HG02588 (cell line): ENCODE measurements around the gene GANAB.
"Not testable (repeated sequence)": the region's sequence is repeated elsewhere in the genome, so short reads cannot be mapped to it uniquely, and the experiment has no call there.

Experiments
- ATAC-seq: cut with Tn5 transposase; IDR thresholded peaks from one replicate; pipeline ENCODE4 v1.9.1; 2021; ENCODE audit warnings: mild to moderate bottlenecking, moderate library complexity; ENCODE audit not compliant: unreplicated experiment

GANAB gene

DNA sequence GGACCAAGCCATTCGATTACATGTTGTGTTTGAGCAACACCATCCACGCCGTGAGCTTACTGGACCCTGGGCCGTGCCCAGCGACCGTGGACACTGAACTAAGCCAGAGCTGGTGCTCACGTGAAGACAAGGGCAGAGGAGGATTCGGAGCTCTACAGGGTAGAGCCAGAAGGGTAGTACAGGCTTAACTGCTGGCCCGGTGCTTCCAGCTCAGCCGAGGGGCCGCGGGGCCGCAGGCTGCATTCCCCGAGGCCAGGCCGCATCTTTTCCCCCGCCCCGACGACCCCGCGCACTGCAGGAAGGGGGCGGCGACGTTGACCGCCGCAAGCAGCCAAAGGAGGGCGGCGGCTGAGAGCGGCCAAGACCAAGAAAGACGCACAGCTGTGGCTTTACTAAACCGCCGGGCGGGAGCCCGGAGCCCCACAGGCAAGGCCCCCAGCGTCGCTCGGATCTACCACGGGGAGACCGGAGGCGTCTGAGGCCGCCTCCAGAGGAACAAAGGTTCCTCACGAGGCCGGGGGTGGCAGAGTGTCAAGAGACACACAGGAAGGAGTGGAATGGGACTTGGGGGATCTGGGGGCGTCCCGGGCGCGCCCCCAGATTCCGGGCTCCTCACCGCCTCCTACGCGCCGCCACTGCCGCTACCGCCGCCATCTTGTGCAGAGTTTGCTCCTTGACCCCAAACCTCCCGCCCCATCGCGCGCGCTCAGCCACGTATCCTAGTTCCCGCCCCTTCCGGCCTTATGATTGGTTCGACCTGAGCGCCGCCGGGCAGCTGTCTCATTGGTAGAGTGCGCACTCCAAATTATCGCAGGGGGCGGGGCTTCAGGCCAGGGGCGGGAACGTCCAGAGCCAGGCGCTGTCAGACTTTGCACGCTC is at the start of gene GANAB:
TSS of gene GANAB (minus strand) at position 668 of the 879 bp plus-strand sequence. CDS start at position 654, 14 bp downstream.
- peak; percentile 83 for ATAC-seq

DNA sequence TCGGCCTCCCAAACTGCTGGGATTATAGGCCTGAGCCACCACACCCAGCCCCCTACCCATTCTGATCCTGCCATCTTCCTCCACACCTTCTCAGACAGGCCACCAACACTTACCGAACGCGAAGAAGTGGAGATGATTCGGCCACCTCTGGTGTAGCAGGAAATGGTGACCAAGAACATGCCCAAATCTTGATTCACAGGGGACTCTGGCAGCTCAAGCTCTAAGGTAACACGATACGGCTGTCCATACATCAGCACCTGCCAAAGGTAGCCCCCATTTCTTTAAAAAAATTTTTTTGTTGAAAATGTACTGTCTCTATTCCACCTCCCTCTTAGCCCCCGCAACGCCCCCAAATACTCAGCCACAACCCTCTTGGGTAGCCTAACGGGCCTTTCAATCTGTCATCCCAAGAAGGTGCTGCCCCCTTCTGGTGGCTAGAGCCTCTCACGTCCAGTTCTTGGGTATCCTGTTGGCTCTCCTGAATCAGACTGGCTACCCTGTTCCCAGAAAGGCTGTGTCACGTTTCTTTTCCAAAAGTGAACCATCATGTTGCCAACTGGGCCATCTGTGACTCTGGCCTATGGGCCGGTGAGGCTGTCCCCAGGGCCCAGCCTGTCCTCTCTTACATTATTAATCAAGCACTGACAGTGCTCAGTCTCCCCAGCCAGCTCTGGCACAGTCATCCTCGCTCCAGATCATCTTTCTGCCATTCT is 48.2 kb upstream of the GANAB start:
- no peak for ATAC-seq

DNA sequence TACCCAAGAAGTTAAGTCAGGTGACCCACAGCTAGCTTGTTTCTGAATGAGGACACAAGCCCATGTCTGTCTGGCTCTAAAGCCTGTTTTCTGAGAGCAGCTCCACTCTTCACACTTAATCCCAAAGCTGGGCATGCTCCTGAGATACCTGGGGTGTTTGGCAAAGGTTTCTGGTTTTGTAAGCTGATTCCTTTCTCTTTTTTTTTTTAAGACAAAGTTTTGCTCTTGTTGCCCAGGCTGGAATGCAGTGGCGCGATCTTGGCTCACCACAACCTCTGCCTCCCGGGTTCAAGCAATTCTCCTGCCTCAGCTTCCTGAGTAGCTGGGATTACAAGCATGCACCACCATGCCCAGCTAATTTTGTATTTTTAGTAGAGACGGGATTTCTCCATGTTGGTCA is 47.2 kb upstream of the GANAB start:
- ATAC-seq = not testable (repeated sequence)

DNA sequence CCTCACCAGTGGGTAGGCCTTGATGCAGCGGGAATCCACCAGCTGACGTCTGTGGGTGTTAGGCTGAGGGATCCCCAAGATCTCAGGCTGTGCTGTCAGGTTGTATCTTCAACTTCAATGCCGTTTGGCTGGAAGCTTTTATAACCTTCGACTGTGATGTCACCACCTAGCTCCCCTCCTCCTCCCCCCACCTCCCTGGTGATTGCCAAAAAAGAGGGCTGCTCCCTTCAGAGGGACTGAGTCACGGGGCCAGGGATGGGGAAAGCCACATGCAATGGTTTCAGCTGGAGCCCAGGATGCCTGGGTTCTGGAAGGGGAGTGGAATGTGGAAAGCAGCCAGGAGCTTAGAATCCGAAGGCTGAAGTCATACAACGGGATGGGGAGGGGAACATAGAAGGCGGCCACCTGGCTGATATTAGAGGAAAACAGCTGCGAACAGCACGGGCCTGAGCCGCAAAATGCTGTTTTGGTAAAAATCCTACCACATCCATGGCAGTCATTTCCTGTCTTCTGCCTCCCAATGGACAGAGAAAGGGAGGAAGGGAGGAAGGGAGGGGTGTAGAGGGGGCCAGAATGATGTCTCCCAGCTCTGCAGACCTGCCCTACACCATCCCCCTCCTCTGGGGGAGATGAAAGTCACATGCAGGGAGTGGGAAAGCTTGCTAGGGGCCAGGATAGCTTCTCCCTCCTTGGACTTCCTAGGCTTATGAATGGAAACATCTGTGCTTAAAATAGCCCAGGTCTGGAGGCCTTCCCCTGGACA is 43.2 kb upstream of the GANAB start, which contains the start of gene LRRN4CL:
TSS of gene LRRN4CL (minus strand) at position 110 of the 763 bp plus-strand sequence. CDS start 1,022 bp downstream, outside the sequence.
- no peak for ATAC-seq

DNA sequence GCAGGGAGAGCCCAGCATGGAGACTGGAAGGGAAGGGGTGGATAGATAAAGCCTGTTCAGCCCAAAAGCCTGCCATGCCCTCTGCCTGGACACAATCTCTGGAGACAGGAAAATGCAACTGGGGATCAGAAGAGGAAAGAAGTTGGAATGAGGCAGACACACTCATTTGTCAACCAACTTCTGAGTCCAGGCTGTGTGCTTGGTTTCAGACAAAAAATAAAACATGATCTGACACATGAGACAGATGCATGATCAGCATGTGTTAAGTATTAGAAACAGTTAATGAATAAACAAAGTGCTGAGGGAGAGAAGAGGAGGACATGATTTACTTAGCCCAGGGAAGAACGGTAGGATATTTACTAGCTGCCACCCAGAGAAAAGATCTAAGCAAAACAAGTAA is 42.1 kb upstream of the GANAB start:
- ATAC-seq = no peak

DNA sequence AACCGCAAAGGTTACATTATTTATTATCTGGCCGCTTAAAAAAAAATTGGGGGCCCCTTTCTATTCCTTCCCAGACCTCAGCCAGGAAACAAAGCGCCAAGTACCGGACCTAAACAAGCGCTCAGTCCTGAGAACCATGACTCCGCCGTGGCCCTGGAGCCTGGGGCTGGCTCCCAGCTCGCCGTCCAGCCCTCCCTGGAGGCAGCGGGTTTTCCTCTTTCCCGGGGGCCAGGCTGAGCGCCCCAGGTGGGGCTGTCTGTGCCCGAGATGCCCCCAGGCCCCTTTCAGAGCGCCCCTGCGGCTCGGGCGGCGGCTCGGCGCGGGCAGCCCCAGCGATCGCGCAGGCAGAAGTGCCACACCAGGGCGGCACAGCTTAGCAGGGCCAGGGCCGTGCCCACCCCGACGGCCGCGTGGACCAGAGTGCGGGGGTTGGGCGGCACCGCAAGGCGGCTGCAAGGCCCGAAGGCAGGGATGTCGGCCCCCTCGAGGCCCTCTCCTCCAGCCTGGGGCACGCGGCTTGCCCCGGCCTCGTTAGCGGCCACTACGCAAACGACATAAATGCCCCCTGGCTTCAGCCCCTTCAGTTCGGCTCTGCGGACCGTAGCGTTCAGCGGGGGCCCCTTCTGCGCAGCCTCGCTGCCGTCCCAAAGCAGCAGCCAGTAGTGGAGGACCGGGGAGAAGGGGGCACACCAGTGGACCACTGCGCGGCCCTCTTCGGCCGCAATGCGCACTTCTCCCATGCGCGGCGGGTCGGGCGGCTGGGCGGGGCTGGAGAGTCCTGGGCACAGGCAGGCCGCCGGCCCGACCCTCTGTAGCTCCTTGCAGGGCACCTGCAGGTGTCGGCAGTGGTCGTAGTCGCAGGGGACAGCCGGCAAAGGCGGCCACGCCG is 41.3 kb upstream of the GANAB start:
- ATAC-seq = no peak

DNA sequence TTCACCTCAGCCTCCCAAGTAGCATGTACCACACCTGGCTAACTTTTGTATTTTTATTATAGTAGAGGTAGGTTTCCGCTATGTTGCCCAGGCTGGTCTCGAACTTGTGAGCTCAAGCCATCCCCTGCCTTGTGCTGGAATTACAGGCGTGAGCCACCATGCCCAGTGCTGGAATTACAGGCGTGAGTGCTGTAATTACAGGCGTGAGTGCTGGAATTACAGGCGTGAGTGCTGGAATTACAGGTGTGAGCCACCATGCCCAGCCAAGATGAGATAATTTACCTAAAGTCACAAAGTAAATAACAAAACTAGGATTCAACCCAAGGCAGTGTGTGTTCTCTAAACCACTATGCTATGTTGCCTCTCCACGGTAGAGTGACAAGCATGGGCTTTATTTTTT is 36.1 kb upstream of the GANAB start:
- ATAC-seq = no peak

DNA sequence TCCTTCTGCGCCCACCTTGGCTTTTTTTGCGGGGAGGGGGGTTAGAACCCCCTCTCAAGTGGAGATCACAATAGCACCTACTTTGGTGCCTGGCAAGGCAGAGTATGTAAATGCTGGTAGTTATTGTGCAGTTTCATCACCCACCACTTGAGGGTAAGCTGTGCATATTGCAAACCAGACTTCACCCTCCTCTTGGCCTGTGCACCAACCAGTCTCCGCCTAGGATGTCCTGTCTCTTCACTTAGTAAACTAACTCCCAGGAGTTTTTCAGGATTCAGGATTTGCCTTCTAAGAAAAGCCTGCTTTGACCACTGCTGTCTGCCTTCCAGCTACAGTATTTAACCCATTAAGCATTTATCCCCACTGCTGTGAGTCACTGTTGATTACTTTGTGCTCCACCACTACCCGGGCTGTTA is 34.4 kb upstream of the GANAB start:
- no peak for ATAC-seq

DNA sequence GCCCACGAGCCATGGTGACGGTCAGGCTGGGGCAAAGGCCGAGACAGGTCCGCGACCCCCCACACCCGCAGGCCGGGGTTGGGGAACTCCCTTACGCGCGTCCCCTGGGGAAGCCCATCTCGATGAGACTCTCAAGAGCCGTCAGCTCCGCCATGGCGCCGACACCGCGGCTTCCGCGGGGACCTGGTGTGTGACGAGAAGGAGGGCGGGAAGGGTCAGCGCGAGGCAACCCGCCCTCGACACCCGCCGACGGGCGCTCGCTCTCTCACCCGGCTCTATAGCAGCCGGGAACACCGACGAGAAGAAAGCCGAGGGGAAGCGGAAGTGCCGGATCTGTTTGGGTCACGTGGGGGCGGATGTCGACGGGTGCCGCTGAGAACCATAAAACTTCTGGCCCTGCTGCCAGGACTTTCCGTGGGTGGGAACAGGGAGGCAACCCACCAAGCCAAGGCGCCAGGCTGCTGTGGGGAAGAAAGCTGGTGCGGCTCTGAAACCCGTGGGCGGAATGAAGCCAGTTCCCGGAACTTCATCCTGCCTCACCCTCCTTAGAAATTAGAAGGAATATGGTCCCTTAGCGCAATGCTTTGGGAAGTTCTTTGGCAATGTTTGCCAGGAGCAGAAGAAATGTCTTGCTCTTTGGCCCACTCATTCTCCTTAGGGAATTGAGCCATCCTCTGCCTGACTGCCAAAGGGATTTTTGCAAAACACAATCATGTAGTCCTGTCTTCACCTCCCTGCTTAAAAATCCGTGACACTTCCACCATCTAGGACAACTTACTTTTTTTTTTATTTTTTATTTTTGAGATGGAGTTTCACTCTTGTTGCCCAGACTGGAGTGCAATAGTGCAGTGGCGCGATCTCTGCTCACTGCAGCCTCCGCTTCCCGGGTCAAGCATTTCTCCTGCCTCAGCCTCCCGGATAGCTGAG is 32.6 kb upstream of the GANAB start, which contains the start of gene UBXN1:
TSS of gene UBXN1 (minus strand) at position 304 of the 927 bp plus-strand sequence. CDS start at position 154, 150 bp downstream.
- peak; percentile 68 for ATAC-seq

DNA sequence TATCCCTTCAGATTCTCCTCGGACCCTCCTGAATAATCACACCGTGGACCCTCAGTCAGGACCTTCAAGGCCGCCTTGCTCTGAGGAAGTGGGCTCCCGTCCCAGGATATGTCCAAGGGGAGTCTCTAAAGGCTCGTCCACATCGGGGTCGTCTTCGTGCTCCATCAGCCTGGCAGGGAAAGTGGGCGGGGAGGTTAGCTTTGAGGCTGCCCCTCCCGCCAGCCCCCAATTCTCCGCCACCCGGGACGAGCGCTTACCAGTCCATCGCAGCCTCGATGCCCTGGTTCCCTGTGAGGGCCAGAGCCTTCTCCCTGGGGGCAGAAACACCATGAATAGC is 32.0 kb upstream of the GANAB start:
- ATAC-seq = no peak

DNA sequence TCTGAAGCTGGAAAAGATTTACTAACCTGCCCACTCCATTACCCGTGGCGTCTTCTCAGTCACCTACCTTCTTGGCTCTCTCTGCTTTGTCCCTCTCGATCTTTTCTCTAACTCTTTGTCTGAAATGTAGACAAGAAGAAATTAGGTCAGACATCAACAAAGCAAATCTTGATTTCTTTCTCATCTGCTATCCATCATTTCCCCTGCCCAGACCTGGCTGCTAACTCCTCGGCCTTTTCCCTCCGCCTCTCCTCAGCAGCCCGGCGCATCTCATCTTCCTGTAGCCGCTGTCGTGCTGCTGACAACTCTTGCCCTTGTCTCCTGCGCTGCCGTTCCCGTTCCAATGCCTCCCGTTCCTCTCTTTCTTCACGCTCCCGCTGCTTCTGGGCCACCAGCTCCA is 31.3 kb upstream of the GANAB start:
- no peak for ATAC-seq

DNA sequence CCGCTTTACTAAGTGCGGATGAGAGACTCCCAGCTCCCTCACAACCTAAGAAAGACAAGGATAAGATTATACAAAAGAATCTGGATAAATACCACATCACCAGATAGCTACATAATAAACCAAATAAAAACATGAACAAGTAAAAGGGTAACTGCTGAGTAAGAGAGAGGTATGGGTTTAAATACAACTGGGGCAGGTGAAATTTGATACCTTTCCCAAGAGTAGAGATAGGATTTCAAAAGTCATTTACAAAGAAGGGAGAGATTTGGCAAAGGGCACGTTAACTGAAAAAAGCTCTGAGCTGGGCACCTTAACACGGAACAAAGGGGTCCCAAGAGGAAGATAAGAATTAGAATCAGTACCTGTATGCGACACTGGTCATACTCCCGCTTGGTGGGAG is 30.7 kb upstream of the GANAB start:
- ATAC-seq = no peak

DNA sequence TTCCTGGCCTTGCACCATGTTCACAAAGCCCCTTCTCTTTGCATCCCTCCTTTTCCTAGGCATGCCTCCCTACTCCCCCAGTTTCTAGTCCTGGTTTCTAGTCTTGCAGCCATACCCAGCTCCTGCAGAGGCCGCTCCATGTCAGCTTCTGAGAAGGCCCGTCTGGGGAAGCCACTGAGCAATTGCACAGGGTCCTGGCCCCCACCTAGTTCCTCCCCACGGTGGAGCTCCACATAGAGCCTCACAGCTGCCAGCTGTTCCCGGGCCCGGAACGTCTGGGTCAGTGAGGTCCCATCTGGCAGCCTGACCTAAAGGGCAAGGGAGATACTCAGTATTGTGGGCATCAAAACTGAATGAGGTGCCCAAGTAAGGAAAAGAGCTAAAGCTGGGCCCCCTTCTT is 30.3 kb upstream of the GANAB start:
- ATAC-seq = no peak

DNA sequence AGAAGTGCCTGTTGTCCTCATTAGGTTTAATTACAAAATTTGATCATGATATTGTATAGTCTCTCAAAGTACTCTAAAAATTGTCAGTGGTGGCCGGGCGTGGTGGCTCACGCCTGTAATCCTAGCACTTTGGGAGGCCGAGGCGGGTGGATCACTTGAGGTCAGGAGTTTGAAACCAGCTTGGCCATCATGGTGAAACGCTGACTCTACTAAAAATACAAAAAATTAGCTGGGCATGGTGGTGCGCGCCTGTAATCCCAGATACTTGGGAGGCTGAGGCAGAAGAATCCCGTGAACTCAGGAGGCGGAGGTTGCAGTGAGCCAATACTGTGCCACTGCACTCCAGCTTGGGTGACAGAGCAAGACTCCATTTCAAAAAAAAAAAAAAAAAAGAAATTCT is 29.0 kb upstream of the GANAB start:
- ATAC-seq = not testable (repeated sequence)

DNA sequence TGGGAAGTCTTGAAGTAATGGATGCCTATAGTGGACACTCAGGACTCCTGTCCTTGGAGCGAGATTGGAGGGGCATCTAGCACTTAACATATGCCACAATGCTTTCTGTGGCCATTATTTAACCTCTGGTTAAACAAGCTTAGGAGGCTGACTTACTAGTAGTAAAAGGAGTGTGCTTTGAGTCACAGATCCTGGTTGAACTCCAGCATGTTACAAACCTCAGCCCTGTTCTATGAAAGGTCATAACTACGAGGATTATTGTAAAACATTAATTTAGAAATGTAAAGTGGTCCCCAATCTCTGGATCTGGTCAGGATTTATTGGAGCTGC is 26.7 kb upstream of the GANAB start:
- no peak for ATAC-seq

DNA sequence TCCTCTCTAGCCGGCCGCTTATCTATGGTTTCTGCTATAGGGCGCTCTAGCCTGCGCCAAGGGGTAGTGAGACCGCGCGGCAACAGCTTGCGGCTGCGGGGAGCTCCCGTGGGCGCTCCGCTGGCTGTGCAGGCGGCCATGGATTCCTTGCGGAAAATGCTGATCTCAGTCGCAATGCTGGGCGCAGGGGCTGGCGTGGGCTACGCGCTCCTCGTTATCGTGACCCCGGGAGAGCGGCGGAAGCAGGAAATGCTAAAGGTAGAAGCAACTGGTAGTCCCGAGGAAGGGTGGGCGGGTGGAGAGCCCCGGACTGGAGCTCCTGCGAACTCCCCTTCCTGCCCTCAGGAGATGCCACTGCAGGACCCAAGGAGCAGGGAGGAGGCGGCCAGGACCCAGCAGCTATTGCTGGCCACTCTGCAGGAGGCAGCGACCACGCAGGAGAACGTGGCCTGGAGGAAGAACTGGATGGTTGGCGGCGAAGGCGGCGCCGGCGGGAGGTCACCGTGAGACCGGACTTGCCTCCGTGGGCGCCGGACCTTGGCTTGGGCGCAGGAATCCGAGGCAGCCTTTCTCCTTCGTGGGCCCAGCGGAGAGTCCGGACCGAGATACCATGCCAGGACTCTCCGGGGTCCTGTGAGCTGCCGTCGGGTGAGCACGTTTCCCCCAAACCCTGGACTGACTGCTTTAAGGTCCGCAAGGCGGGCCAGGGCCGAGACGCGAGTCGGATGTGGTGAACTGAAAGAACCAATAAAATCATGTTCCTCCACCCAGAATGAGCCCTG is 25.4 kb upstream of the GANAB start, which contains the start of the genes LBHD1 and UQCC3:
TSS of gene LBHD1 (minus strand) at position 660 of the 782 bp plus-strand sequence. CDS start 2,236 bp downstream, outside the sequence.
TSS of gene UQCC3 (plus strand) at position 66 of the 782 bp plus-strand sequence. CDS start at position 139, 73 bp downstream.
- peak; percentile 47 for ATAC-seq

DNA sequence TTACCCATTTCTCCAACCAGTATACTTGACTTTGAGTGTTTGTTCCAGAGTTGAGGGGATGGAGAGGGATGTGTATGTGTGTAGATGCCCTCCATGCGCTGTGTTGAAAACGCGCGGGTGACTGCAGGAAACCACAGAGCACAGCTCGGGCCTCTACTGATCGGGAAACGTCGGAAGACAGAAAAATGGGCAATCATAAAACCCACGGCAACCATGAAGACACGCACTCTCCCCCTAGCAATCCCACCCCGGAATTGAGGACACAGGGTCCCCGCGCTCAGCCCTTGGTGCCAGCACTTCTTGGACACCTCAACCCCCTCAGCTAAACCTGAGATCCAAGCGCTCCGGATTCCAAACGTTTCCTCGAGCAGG is 24.8 kb upstream of the GANAB start:
- peak; percentile 20 for ATAC-seq

DNA sequence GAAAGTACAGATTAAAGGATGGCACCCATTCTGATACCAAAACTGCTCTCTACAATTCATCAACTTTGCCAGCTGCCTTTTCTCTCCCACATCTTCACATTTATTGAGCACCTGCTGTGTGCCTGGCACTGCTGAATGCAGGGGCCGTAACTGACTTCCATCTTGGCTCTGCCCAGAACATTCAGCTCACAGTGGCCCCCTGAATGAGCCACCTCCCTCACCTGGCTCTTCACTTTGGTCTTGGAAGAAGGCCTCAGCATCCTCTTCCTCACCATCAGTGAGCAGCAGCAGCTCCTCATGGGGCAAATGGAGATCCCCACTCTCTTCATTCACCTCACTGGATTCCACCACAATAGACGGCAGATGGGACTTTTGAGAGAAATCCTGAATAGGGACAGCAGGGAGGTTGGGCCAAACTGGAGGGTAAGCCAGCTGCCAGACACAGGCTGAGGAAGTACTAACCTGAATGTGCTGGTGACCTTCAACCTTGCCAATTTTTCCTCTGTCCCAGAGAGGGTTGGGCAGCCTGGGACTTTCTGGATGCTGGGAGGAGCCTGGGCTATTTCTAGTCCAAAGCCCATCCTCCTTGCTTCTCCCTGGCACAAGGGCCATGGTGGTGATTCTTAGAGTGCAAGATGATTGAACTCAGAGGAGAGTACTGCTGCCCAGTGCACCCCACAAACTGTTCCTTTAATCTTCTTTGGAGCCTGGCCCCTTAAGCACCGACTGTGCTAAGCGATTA is 23.2 kb upstream of the GANAB start:
- ATAC-seq = no peak
